GM19099 (cell line): ENCODE results near the gene C2CD4D.

ENCODE experiments used
- POLR2A ChIP-seq: IDR thresholded peaks from 3 replicates; pipeline ENCODE4 v1.6.1; 2011; ENCODE audit warnings: low read depth; ENCODE audit not compliant: insufficient read length; ENCODE audit errors: extremely low read depth

The C2CD4D gene

DNA sequence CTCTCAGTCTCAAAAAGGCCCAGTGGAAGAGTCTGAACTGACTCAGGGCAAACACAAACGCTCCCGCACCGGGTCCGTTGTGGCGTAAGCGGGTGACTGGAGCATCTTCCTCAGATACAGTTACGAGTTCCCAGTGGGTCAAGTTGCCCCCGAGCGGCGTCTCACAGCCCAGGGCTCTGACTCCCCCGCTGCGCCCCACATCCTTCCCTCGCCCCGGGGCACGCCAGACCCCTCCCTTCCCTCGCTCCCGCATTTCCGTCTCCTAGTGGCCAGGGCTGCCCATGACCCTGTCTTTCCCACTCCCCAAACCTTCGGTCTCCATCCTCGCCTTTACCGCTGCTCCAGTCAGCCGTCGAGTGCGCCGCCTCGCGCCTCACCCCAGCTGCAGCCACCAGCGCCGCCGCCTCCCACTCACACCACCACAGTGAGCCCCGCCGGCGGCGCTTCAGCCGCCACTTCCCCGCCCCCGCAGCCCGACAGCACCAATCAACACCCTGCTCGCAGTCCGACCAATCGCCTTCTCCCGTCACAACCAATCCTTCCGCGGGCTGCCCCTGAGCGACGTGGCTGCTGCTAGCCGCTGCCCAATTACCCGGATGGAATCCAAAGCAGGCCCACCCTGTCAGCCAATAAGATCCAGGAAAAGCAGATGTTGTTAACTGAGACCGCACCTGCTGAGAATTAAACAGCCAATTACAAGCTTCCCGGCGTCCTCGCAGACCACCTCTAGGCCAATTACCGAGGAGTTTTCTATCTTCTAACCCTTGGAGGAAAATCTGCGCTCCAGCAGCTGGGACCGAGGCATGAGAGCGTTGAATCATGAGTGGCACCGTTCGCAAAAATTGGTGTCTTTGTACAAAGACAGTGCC is 49.3 kb downstream of the C2CD4D start, which contains the start of gene TDRKH:
TDRKH (minus strand) TSS at position 430 of the 869 bp plus-strand sequence. CDS start 7,478 bp downstream, outside the sequence.
- peak; percentile 64 for TF ChIP-seq POLR2A
